GM21528 (cell line): ENCODE measurements around the gene FER.
"Not testable (repeated sequence)": the region's sequence is repeated elsewhere in the genome, so short reads cannot be mapped to it uniquely, and the experiment has no call there.

Experiments
- ATAC-seq: cut with Tn5 transposase; IDR thresholded peaks from one replicate; pipeline ENCODE4 v1.9.1; 2021; ENCODE audit warnings: mild to moderate bottlenecking, moderate library complexity; ENCODE audit not compliant: unreplicated experiment, low FRiP score

FER gene

DNA sequence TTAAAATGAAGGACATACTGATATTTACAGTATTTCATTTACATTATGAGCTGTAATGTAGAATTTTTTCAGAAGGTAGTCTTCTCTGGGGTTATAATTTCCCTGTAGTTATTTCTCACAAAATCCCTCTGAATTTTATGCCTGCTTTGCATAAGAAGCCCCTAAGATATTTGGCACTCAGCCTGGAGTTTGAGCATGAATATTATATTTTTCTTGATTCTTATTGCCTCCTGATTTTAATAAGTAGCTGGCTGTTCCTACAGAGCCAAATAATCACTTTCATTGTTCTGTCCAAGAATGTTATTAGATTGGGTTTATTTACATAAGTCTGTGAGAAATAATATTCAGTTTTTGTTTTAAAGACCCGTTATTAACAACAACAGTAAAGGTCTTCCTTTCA lies 195.0 kb downstream of the FER start:
- no peak for ATAC-seq

DNA sequence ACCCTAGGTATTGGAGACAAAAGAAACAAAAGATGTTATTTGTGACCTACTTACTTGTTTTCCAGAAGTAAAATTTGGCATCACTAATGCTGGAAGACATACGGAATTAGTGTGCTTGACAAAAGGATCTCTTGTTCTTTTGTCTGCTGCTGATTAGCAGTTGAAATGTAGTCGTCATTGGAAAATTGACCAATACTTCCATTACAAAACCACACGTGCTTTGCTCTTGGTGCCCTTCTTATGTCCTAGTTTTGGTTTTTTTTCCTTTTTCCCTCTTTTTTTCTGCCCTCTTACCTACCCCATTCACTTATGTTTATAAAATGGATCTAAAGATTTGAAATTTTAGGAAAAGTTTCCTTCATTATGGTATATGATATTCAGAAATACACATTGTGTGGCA lies 197.4 kb downstream of the FER start:
- ATAC-seq, result no peak

DNA sequence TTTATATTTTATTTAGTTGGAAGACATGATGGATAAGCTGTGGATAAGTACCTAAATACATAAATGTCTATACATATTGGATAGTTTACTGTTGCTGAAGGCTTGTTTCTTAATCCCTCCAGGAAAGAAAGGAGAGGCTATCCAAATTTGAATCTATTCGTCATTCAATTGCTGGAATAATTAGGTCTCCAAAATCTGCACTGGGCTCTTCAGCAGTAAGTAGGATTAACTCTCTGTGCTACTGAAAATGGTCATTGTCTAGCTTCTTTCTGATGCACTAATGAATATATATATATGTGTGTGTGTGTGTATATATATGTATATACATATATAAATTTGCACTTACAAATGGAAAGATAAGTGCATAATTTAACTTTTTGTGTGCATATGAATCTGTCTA lies 198.3 kb downstream of the FER start:
- no peak for ATAC-seq

DNA sequence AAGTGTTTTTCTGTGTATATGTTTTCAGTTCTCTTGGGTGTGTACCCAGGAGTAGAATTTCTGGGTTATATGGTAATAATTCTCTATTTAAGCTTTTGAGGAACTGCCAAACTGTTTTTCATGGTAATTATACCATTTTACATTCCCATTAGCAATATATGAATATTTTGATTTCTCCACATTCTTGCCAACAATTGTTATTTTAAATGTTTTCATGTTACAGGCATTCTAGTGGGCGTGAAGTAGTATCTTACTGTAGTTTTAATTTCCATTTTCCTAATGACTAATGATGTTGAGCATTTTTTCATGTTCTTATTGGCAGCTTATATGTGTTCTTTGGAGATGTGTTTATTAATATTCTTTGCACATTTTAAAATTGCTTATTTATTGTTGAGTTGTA lies 199.5 kb downstream of the FER start:
- ATAC-seq, result no peak

DNA sequence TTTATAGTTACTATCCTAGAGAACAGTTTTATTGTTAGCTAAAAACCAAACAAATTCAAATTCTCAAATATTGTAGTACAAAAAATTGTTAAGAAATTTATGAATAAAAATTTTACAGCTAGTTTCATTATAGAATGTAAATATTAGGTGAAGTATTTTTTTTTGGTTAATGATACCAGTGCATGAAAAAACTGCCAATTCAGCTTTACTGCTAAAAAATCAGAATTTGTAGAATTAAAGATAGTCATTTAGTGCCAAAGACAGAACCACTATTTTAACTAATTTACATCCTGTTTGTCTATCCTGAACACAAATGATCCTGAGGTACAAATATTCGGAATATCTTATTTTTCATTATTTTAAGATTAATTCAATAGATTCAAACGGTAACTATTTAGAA lies 202.6 kb downstream of the FER start:
- ATAC-seq, result no peak

DNA sequence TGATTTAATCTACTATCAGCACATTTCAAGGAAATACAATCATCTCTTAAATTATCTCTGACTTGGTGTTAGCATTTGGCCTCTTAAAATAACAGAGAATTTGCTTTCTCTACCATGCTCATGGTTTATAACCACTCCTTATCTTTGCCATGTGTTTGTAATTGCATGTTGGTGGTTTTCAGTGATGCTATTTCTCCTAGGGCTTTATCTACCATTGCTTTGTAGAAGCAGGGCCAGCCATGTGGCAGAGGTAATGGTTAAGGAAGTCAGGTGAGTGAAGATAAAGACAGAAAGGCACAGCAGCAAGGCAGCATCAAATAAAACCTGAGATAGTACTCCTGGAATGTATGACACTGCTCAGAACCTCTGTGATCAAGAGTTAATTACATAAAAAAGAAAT lies 206.2 kb downstream of the FER start:
- ATAC-seq, result no peak

DNA sequence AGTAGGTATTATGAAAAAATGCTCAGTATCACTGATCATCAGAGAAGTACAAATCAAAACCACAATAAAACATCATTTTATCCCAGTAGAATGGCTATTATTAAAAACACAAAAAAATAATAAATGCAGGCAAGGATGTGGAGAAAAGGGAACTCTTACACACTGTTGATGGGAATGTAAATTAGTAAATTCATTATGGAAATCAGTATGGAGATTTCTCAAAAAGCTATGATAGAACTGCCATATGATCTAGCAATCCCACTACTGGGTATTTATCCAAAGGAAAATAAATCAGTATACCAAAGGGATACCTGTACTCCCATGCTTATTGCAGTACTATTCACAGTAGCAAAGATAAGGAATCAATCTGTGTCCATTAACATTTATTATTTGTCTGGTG lies 209.6 kb downstream of the FER start:
- ATAC-seq, result no peak

DNA sequence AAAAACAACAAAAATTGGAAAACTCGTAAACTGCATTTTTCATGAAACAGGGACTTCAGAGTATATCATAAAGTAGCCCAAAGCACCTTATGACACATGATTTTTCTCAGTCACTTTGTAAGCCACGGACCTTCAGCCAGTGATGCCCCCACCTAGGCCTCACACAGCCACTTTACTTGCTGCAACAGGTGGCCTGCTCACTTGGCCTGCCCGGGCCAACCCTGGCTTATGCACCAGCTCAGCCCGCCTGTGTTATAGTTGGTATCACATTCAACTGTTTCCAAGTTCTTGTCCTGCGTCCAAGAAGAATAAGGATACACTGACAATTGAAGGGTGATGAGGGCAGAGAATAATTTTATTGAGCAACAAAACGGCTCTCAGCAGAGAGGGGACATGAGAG lies 219.2 kb downstream of the FER start:
- ATAC-seq, result no peak

DNA sequence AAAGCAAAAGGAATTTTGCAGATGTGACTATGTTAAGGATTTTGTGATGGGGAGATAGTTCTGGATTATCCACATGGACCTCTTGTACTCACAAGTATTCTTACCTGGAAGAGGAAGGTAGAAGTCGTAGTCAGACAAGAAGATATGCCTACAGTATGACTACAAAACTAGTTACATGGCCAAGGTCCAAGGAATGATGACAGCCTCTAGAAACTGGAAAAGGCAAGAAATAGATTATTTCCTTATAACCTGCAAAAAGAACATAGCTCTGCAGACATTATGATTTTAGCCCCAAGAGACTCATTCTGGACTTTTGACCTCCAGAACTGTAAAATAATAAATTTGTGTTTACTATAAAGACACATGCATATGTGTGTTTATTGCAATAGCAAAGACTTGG lies 226.9 kb downstream of the FER start:
- no peak for ATAC-seq

DNA sequence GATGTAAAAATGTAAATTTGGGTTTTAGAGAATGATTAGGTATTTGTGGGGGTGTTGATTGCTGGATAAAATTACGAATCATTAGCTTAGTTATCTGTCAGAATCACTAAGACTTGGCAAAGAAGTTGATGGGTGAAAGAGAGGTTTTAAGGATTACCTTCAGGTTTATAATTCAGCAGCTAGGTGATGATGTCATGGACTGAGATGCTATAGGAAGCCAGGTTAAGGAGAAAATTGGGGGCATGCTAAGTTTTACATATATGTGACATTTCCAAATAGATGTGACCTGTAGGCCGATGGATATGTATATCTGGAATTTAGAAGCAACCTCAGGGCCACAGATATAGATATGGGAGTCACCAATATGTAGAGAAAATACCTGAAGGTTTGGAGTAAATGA lies 228.0 kb downstream of the FER start:
- ATAC-seq, result no peak

DNA sequence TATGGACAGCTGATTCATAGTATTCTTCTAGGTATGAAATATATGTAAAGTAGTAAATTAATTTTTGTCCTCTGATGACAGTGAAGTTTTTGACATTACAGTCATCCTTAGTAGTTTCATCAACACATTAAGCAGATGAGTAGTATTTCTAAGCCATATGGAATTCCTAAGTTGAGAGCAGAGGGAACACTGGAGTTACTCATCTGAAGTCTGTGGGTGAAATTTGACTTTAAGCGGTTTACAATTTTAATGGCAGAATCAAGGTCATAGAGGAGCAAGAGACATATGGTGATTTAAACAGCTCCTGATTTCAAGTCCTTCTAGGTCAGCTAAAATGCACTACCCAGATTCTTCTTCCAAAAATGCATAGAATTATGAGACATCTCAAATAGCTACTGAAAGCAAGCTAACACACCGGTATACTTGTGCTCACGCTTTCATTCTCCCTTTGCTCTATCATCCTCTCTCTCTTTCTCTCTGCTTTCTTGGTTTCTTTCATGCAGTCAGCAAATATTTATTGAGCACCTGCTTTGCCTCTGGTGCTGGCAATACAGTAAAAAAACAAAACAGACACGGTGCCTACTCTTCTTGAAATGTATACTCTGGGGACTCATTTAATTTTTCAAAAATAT lies 235.9 kb downstream of the FER start:
- no peak for ATAC-seq

DNA sequence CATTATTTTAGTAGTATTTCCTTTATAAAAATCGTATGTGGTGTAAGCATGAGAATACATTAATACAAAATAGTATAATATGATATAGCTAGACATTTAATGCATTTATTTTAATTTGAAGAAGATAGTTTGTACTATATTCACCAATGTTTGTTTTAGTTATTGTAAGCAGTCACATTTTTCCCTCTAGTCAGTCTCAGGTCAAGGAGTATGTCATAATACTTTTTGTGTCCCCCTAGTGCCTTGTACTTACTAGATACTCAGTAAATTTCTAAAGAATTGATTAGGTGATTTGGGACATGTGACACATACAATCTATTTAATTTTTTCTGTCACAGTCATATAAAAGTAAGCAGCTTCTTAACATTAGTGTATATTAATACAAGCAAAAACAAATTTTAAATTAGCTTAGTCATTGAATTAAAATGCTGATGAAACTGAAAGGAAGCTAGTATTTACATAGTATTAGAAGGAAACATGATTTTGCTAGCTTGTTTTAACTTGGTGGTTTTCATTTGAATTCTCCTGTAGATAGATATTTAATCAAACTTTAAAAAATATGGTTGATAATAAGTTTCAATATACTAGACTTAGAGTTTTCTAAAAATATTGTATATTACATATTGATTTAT lies 242.2 kb downstream of the FER start:
- no peak for ATAC-seq

DNA sequence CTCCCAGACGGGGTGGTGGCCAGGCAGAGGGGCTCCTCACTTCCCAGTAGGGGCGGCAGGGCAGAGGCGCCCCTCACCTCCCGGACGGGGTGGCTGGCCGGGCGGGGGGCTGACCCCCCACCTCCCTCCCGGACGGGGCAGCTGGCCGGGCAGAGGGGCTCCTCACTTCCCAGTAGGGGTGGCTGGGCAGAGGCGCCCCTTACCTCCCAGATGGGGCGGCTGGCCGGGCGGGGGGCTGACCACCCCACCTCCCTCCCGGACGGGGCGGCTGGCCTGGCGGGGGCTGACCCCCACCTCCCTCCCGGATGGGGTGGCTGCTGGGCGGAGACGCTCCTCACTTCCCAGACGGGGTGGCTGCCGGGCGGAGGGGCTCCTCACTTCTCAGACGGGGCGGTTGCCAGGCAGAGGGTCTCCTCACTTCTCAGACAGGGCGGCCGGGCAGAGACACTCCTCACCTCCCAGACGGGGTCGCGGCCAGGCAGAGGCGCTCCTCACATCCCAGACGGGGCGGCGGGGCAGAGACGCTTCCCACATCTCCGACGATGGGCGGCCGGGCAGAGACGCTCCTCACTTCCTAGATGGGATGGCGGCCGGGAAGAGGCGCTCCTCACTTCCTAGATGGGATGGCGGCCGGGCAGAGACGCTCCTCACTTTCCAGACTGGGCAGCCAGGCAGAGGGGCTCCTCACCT lies 244.8 kb downstream of the FER start:
- not testable (repeated sequence) for ATAC-seq

DNA sequence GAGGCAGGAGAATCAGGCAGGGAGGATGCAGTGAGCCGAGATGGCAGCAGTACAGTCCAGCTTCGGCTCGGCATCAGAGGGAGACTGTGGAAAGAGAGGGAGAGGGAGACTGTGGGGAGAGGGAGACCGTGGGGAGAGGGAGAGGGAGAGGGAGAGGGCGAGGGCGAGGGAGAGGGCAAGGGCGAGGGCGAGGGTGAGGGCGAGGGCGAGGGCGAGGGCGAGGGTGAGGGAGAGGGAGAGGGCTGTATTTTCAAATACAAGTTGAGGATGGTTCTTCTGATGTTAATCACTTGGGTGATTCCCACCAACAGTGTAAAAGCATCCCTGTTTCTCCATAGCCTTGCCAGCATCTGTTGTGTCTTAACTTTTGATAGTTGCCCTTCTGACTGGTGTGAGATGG lies 245.7 kb downstream of the FER start:
- ATAC-seq, result not testable (repeated sequence)

DNA sequence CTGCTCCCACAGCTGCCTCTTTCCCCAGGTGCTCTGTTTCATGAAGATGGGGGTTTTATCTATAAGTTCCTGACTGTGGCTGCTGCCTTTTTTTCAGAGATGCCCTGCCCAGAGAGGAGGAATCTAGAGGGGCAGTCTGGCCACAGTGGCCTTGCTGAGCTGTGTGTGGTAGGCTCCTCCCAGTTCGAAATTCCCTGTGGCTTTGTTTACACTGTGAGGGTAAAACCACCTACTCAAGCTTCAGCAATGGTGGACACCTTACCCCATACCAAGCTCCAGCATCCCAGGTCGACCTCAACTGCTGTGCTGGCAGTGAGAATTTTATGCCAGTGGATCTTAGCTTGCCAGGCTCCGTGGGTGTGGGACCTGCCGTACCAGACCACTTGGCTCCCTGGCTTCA lies 250.0 kb downstream of the FER start:
- ATAC-seq, result no peak

DNA sequence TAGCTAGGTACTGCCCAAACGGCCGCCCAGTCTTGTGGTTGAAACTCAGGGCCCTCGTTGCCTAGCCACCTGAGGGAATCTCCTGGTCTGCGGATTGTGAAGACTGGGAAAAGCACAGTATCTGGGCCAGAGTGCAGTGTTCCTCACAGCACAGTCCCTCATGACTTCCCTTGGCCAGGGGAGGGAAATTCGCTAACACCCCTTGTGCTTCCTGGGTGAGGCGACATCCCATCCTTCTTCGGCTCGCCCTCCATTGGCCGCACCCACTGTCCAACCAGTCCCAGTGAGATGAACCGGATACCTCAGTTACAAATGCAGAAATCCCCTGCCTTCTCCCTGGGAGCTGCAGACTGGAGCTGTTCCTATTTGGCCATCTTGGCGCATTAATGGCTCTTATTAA lies 250.5 kb downstream of the FER start:
- ATAC-seq, result no peak

DNA sequence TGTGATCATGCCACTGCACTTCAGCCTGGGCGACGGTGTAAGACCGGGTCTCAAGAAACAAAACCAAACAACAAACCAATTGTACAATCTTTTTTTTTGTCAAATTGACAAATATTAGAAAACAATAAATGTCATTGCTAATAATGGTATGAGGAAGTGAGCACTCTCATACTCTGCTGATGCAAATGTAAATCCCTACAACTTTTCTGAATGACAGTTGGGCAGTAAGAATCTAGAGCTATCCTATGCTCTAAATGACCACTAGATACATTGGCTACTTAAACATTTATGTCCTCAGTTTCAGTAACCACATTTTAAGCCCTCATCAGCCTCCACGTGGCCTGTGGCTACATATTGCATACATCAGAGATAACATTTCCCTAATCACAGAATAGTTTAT lies 256.2 kb downstream of the FER start:
- no peak for ATAC-seq

DNA sequence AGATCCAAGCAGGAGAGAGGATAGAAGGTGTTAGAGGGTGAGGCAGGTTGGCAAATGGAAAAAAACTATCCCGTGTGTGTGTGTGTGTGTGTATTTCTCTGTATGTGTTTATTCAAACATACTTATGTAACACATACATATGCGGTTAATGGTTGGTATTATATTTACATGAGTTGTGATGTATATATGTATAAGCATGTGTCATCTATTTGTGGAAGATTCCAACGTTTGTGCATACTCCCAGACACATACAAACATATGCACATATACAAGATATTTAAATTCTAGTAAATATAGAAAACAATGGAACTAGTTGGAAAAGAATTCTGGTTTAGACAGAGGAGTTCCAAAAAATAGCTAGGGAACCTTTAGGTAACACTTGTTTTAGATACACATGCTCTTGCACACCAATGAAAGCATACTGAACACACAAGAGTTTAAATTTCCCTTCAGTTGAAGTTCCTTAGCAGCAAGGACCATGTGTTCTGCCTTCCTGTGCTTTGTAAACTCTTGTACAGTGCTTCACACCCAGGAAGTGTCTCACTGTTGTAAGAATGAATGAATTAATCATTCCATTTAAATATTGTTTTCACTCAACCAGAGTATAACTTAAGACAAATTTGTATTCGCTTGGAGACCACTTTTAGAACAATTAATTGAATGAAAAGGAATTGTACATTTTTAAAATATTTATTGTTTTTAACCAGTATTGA lies 257.8 kb downstream of the FER start:
- ATAC-seq, result no peak

DNA sequence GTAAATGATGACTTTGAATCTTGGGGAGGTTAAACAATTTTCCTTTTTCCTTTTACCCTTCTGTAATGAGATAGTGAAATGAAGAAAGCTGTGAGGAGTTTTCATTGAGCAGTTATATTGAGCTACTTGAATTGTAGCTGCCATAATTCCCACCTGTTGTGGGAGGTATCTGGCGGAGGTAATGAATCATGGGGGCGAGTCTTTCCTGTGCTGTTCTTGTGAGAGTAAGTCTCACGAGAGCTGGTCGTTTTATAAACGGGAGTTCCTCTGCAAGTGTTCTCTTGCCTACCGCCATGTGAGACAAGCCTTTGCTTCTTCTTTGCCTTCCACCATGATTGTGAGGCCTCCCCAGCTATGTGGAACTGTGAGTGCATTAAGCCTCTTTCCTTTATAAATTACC lies 258.4 kb downstream of the FER start:
- no peak for ATAC-seq

DNA sequence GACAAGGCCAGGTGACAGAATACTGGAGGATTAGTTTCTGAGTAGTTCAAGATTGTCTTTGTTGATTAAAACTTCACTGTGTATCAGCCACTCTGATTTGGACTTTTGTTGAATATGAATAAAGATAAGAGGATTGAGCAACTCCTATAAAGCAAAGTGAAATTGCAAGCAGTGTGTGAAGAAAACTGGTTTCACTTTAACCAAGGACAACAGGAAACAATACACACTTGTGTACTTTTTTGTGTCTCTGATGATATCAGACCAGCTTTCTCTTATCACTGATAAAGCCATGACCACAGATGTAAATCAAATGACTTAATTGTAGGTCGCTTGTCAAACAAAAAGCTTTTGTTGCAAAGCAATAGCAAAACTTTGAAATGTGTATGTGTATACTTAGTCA lies 268.6 kb downstream of the FER start:
- no peak for ATAC-seq

DNA sequence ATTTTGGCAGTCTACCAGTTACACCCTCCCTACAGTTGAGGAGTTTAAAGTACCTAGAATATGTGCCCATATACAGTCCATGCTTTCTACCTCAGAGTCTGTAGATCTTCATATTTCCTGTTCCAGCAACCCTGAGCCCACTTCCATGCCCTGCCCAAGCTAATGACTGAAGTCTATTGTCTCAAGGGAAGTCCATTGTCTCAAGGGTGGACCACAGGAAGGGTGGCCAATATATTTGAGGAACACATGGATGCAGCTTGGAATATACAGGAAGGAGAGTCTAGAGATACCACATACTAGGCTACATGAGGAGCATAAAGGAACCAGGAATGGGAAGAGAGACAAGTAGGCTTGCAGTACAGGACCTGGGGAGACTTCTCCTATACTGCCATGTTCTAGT lies 274.4 kb downstream of the FER start:
- ATAC-seq, result no peak

DNA sequence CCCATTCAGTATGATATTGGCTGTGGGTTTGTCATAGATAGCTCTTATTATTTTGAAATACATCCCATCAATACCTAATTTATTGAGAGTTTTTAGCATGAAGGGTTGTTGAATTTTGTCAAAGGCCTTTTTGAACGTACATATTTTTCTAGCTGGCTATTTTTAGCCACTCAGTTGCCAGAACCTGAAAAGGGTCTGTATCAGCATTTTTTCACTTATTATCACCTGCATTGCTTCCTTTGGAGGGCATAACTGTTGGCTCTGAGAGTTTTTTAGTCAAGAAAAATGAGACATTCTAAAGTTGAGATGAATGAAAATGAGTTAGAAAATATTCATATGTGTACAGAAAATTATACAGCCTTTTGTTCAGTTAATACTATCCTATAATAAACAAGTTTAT lies 278.0 kb downstream of the FER start:
- ATAC-seq, result not testable (repeated sequence)
